IMR-90 (cell line): ENCODE results near the gene EIF2B1. TPM values are rescaled to one million over a fixed set of nuclear protein-coding genes. Genes with fewer than 3 reads are reported as not detected.
"Not testable (repeated sequence)": the region's sequence is repeated elsewhere in the genome, so short reads cannot be mapped to it uniquely, and the experiment has no call there.

Experiments used
- ATAC-seq: fragments of 200-7000 bp; cut with Tn5 transposase; 2 replicates; pipeline ENCODE4 v1.9.1; 2020; ENCODE audit warnings: low read depth, mild to moderate bottlenecking, moderate library complexity
- BruUV-seq: library from RNA; stranded (reverse); fragments of 400-500 nt; replicated peaks from 2 replicates; lab custom pipeline; 2021; lab: Mats Ljungman, UMichigan
- CTCF ChIA-PET: fragments of 300-600 bp; formaldehyde crosslinking; extraction: SDS; loops from one replicate; lab custom pipeline; 2021; ENCODE audit warnings: antibody characterized with exemption; lab: Yijun Ruan, JAX
- POLR2A ChIA-PET: fragments of 300-600 bp; sonication (Branson Sonifier 250); formaldehyde crosslinking; loops from one replicate; lab custom pipeline; 2022; ENCODE audit warnings: antibody characterized with exemption; ENCODE audit not compliant: unreplicated experiment; lab: Charles Lee
- DNase-seq: peaks from one replicate; pipeline ENCODE4 v3.0.0; 2013
- H2AFZ ChIP-seq: replicated peaks from 2 replicates; pipeline ENCODE3; 2013; ENCODE audit warnings: low read length, mild to moderate bottlenecking; ENCODE audit not compliant: poor library complexity
- H2AK5ac ChIP-seq: 2 replicates; pipeline ENCODE4 v1.6.1; 2013; ENCODE audit warnings: low read depth, low read length, inconsistent platforms
- H2AK9ac ChIP-seq: replicated peaks from 2 replicates; pipeline ENCODE3; 2013; ENCODE audit warnings: mild to moderate bottlenecking, low read depth, low read length, moderate library complexity; ENCODE audit not compliant: poor library complexity
- H2BK120ac ChIP-seq: 2 replicates; pipeline ENCODE4 v1.6.1; 2013; ENCODE audit warnings: low read depth, low read length, inconsistent platforms
- H2BK15ac ChIP-seq: 3 replicates; pipeline ENCODE4 v1.6.1; 2013; ENCODE audit warnings: low read depth, low read length, inconsistent platforms
- H2BK20ac ChIP-seq: 2 replicates; pipeline ENCODE4 v1.6.1; 2013; ENCODE audit warnings: low read depth, mild to moderate bottlenecking, inconsistent platforms, low read length, moderate library complexity
- H2BK5ac ChIP-seq: 2 replicates; pipeline ENCODE4 v1.6.1; 2013; ENCODE audit warnings: mild to moderate bottlenecking, low read depth, low read length, inconsistent platforms; ENCODE audit not compliant: poor library complexity, severe bottlenecking
- H3K14ac ChIP-seq: replicated peaks from 2 replicates; pipeline ENCODE4 v1.6.1; 2013; ENCODE audit warnings: low read depth, low read length, inconsistent platforms
- H3K18ac ChIP-seq: 2 replicates; pipeline ENCODE4 v1.6.1; 2013; ENCODE audit warnings: low read depth, low read length, control low read depth
- H3K23ac ChIP-seq: 2 replicates; pipeline ENCODE4 v1.6.1; 2013; ENCODE audit warnings: low read depth, low read length, inconsistent platforms
- H3K27ac ChIP-seq: 2 replicates; pipeline ENCODE4 v1.5.1; 2013; ENCODE audit warnings: mild to moderate bottlenecking, control low read depth, low read length; ENCODE audit not compliant: insufficient read depth
- H3K27me3 ChIP-seq: 2 replicates; pipeline ENCODE4 v1.6.1; 2013; ENCODE audit warnings: low read length; ENCODE audit not compliant: control insufficient read depth, insufficient read depth
- H3K36me3 ChIP-seq: 2 replicates; pipeline ENCODE4 v1.6.1; 2013; ENCODE audit warnings: low read length, mixed read lengths; ENCODE audit not compliant: control insufficient read depth, insufficient read depth
- H3K4ac ChIP-seq: 2 replicates; pipeline ENCODE4 v1.6.1; 2013; ENCODE audit warnings: low read depth, low read length, inconsistent platforms
- H3K4me1 ChIP-seq: 2 replicates; pipeline ENCODE4 v1.6.1; 2013; ENCODE audit warnings: low read length, mixed read lengths; ENCODE audit not compliant: control insufficient read depth, insufficient read depth
- H3K4me2 ChIP-seq: 2 replicates; pipeline ENCODE4 v1.6.1; 2013; ENCODE audit warnings: low read depth, mild to moderate bottlenecking, control low read depth, low read length, moderate library complexity
- H3K4me3 ChIP-seq: 2 replicates; pipeline ENCODE4 v1.5.1; 2013; ENCODE audit warnings: low read depth, mild to moderate bottlenecking, control low read depth, low read length, moderate library complexity; ENCODE audit not compliant: insufficient read depth
- H3K56ac ChIP-seq: 2 replicates; pipeline ENCODE4 v1.6.1; 2013; ENCODE audit warnings: low read length, inconsistent platforms; ENCODE audit not compliant: insufficient read depth; ENCODE audit errors: extremely low read depth
- H3K79me1 ChIP-seq, 2 experiments: 2 replicates each; pipeline ENCODE4 v1.6.1; 2013; ENCODE audit warnings: low read length in 2 of 2, inconsistent platforms in 1 of 2, low read depth in 1 of 2
- H3K9ac ChIP-seq: 2 replicates; pipeline ENCODE4 v1.6.1; 2013; ENCODE audit warnings: low read depth, low read length, control low read depth
- H3K9me1 ChIP-seq: 2 replicates; pipeline ENCODE4 v1.6.1; 2013; ENCODE audit warnings: low read length, inconsistent platforms; ENCODE audit not compliant: insufficient read depth
- H3K9me3 ChIP-seq: 2 replicates; pipeline ENCODE4 v1.6.1; 2013; ENCODE audit warnings: low read length; ENCODE audit not compliant: control insufficient read depth, insufficient read depth
- H4K20me1 ChIP-seq: 2 replicates; pipeline ENCODE4 v1.6.1; 2013; ENCODE audit warnings: low read length, inconsistent platforms; ENCODE audit not compliant: insufficient read depth
- H4K5ac ChIP-seq: 2 replicates; pipeline ENCODE4 v1.6.1; 2013; ENCODE audit warnings: mild to moderate bottlenecking, low read depth, low read length, control low read depth
- H4K8ac ChIP-seq, 2 experiments: 2 replicates each; pipeline ENCODE4 v1.6.1; 2013; ENCODE audit warnings: low read depth in 2 of 2, low read length in 2 of 2, control low read depth in 1 of 2, inconsistent platforms in 1 of 2
- H4K91ac ChIP-seq: 2 replicates; pipeline ENCODE4 v1.6.1; 2013; ENCODE audit warnings: low read depth, low read length, inconsistent platforms; ENCODE audit not compliant: insufficient read depth
- WGBS, 2 experiments: methylation state at CpG; one replicate each; pipeline versions ENCODE4 v1.1.5 to v1.1.7; 2013; ENCODE audit warnings: missing lambda C conversion rate in 2 of 2; ENCODE audit not compliant: insufficient read length in 1 of 2; ENCODE audit errors: extremely low coverage in 2 of 2; 5-methylcytosine and 5-hydroxymethylcytosine counted together
- dilution Hi-C: fragments of 300-500 bp; cut with HindIII; formaldehyde crosslinking; loops from one replicate; pipeline ENCODE4 v1.14.3; 2018; ENCODE audit warnings: low sequenced_read_pairs; ENCODE audit not compliant: unreplicated experiment
- in situ Hi-C: fragments of 300-500 bp; cut with MboI; formaldehyde crosslinking; loops from 3 replicates; pipeline ENCODE4 v1.14.3; 2019; ENCODE audit warnings: low sequenced_read_pairs, inconsistent platforms, mixed read lengths
- intact Hi-C: fragments of 100-400 bp; cut with micrococcal nuclease; formaldehyde crosslinking; loops from 2 replicates; pipeline ENCODE4 v1.10.0; 2022
- polyA plus RNA-seq, 3 experiments: library from polyadenylated mRNA; depleted of rRNA; stranded (reverse); fragments of >200 nt; gene quantifications; 2 replicates each; pipeline ENCODE4 v1.2.3, GENCODE V29; 2012; ENCODE audit warnings: low replicate concordance in 1 of 3
- total RNA-seq: library from RNA; depleted of rRNA; stranded (reverse); fragments of >200 nt; gene quantifications from 2 replicates; pipeline ENCODE4 v1.2.3, GENCODE V29; 2012

Gene EIF2B1
- total and polyA plus RNA-seq, 2 of the 4 experiments (the other 2 are of a cell fraction), result 33.9 to 45.9 TPM

- peaks cover 39 to 61% of the 10 kb centered on the region in 2 experiments for H3K79me1 ChIP-seq
- H3K9ac ChIP-seq, H4K8ac ChIP-seq, H3K27ac ChIP-seq, H2BK20ac ChIP-seq, H3K9me3 ChIP-seq, H3K23ac ChIP-seq, dilution Hi-C loops, DNase-seq, H2BK15ac ChIP-seq, BruUV-seq, ATAC-seq, H4K5ac ChIP-seq, H3K18ac ChIP-seq, H2AFZ ChIP-seq, H3K4me2 ChIP-seq, intact Hi-C loops, H2BK120ac ChIP-seq, H3K4me1 ChIP-seq, H2AK9ac ChIP-seq, H2BK5ac ChIP-seq, H3K27me3 ChIP-seq, H3K4me3 ChIP-seq, H3K4ac ChIP-seq, H3K56ac ChIP-seq, H4K91ac ChIP-seq, H4K20me1 ChIP-seq, H3K9me1 ChIP-seq, H3K14ac ChIP-seq, H2AK5ac ChIP-seq: not testable (repeated sequence)
- ChIA-PET CTCF (interaction anchor here (0.6 to 0.9 kb wide), 2 partner anchors 8 to 15 kb away, joined by 3 to 4 read pairs; no protein-coding TSS in a partner anchor), POLR2A (interaction anchor here (0.7 kb wide), 1 partner anchor 11 kb away, joined by 4 read pairs; no protein-coding TSS in a partner anchor)
- H3K36me3 ChIP-seq, result peaks cover 28% of the 10 kb centered on the region
- in situ Hi-C loops, result loop anchor here (25.0 kb wide), 1 partner anchor 291 kb away; no protein-coding TSS in a partner anchor
- WGBS, 2 experiments, result 100% methylated on average over 5 of the region's 11 CpGs; no CpG with 5 or more reads in 1 of the 2 experiments
Observed at GRCh38 chr12:123603495-123603894, 30.0 kb downstream of the EIF2B1 start.
